Activated naive CD8-positive, alpha-beta T cell treated with anti-CD3 and anti-CD28 coated beads, Interleukin-2, amount 10 ng/mL, durations not matched to agents 7 days and 5 days (primary cell): ENCODE measurements around the gene KCNQ5. TPM values are rescaled to one million over a fixed set of nuclear protein-coding genes. Genes with fewer than 3 reads are reported as not detected.

Source experiments
- ATAC-seq: fragments of 150-1000 bp; cut with Tn5 transposase; one replicate; pipeline ENCODE4 v1.10.0; 2021; ENCODE audit warnings: low read depth, moderate library complexity
- POLR2A ChIA-PET: fragments of 350-600 bp; sonication (Branson Sonifier 250); formaldehyde crosslinking; loops from one replicate; lab custom pipeline; 2021; ENCODE audit warnings: antibody characterized with exemption; lab: Charles Lee
- DNase-seq: peaks from one replicate; pipeline ENCODE4 v3.0.0; 2021
- H3K27ac Mint-ChIP-seq: one replicate; pipeline ENCODE4 v1.8.0; 2022; ENCODE audit warnings: mild to moderate bottlenecking, mixed read lengths
- H3K27me3 Mint-ChIP-seq: one replicate; pipeline ENCODE4 v1.8.0; 2022; ENCODE audit warnings: mild to moderate bottlenecking, moderate library complexity, mixed read lengths
- H3K36me3 Mint-ChIP-seq: one replicate; pipeline ENCODE4 v1.8.0; 2021; ENCODE audit warnings: mild to moderate bottlenecking, mixed read lengths
- H3K4me1 Mint-ChIP-seq: one replicate; pipeline ENCODE4 v1.8.0; 2021; ENCODE audit warnings: mixed read lengths
- H3K4me3 Mint-ChIP-seq: one replicate; pipeline ENCODE4 v1.8.0; 2022; ENCODE audit warnings: mild to moderate bottlenecking, moderate library complexity, mixed read lengths
- H3K9me3 Mint-ChIP-seq: one replicate; pipeline ENCODE4 v1.8.0; 2021; ENCODE audit warnings: mixed read lengths
- total RNA-seq, 2 experiments: library from RNA; stranded (reverse); gene quantifications; one replicate each; pipeline ENCODE4 v1.2.3, GENCODE V29; 2021

KCNQ5 gene
- total RNA-seq, 2 experiments from 2014 or later = 4.3 to 5.1 TPM

GRCh38 chr6:72817208-72817607, 195.3 kb downstream of the KCNQ5 start:
- peaks cover 5% of the 10 kb centered on the region for H3K9me3 Mint-ChIP-seq
- no peaks in the 10 kb centered on the region for H3K27me3 Mint-ChIP-seq
- no peak for ATAC-seq

GRCh38 chr6:72819609-72820008, 197.7 kb downstream of the KCNQ5 start:
- Mint-ChIP-seq H3K9me3 (peaks cover 5% of the 10 kb centered on the region), H3K4me3 (no peak overlapping the region), H3K27ac (no peak overlapping the region), H3K27me3 (no peaks in the 10 kb centered on the region), H3K4me1 (peaks cover under 1% of the 10 kb centered on the region), H3K36me3 (peaks cover 7% of the 10 kb centered on the region)
- ATAC-seq (no peak), DNase-seq (no peak)
- POLR2A ChIA-PET = no interaction called here

More at GRCh38 chr6:72817208-72817607, 195.3 kb downstream of the KCNQ5 start:
- H3K4me1 Mint-ChIP-seq = no peaks in the 10 kb centered on the region
- H3K4me3 Mint-ChIP-seq = no peak overlapping the region
- DNase-seq = no peak
- H3K36me3 Mint-ChIP-seq = peaks cover 7% of the 10 kb centered on the region
- POLR2A ChIA-PET = no interaction called here
- H3K27ac Mint-ChIP-seq = no peak overlapping the region

- no peaks in the 10 kb centered on the region for H3K27me3 Mint-ChIP-seq
- no peak overlapping the region for H3K27ac Mint-ChIP-seq
- DNase-seq (no peak), ATAC-seq (no peak)
- no peak overlapping the region for H3K4me3 Mint-ChIP-seq
- H3K9me3 Mint-ChIP-seq = peaks cover 4% of the 10 kb centered on the region
- H3K36me3 Mint-ChIP-seq = peaks cover 6% of the 10 kb centered on the region
- POLR2A ChIA-PET = no interaction called here
- peaks cover 3% of the 10 kb centered on the region for H3K4me1 Mint-ChIP-seq
Observed at GRCh38 chr6:72820153-72820552, 198.3 kb downstream of the KCNQ5 start.

- no peak overlapping the region for H3K4me3 Mint-ChIP-seq
- H3K36me3 Mint-ChIP-seq = peaks cover 2% of the 10 kb centered on the region
- POLR2A ChIA-PET = no interaction called here
- DNase-seq = no peak
- H3K4me1 Mint-ChIP-seq = peaks cover 3% of the 10 kb centered on the region
- ATAC-seq = no peak
- H3K27ac Mint-ChIP-seq = no peak overlapping the region
- H3K27me3 Mint-ChIP-seq = no peaks in the 10 kb centered on the region
- peaks cover 3% of the 10 kb centered on the region for H3K9me3 Mint-ChIP-seq
Observed at GRCh38 chr6:72820906-72821305, 199.0 kb downstream of the KCNQ5 start.

- peaks cover 5% of the 10 kb centered on the region for H3K4me1 Mint-ChIP-seq
Observed at GRCh38 chr6:72822023-72822422, 200.2 kb downstream of the KCNQ5 start.

GRCh38 chr6:72822691-72823090, 200.8 kb downstream of the KCNQ5 start:
- Mint-ChIP-seq H3K9me3 (no peaks in the 10 kb centered on the region), H3K36me3 (peaks cover 2% of the 10 kb centered on the region), H3K27ac (no peak overlapping the region), H3K27me3 (no peaks in the 10 kb centered on the region), H3K4me3 (no peak overlapping the region), H3K4me1 (peaks cover 5% of the 10 kb centered on the region)
- no peak for DNase-seq
- no peak for ATAC-seq
- POLR2A ChIA-PET = no interaction called here

More at GRCh38 chr6:72822023-72822422, 200.2 kb downstream of the KCNQ5 start:
- DNase-seq = no peak
- H3K27ac Mint-ChIP-seq = no peak overlapping the region
- POLR2A ChIA-PET = no interaction called here
- no peaks in the 10 kb centered on the region for H3K36me3 Mint-ChIP-seq
- no peak overlapping the region for H3K4me3 Mint-ChIP-seq
- H3K9me3 Mint-ChIP-seq = no peaks in the 10 kb centered on the region
- no peak for ATAC-seq
- H3K27me3 Mint-ChIP-seq = no peaks in the 10 kb centered on the region

- DNase-seq (no peak), ATAC-seq (no peak)
- Mint-ChIP-seq H3K27me3 (no peaks in the 10 kb centered on the region), H3K9me3 (peaks cover 5% of the 10 kb centered on the region), H3K4me1 (peaks cover 5% of the 10 kb centered on the region), H3K27ac (no peak overlapping the region), H3K36me3 (peaks cover 9% of the 10 kb centered on the region), H3K4me3 (no peak overlapping the region)
- POLR2A ChIA-PET = no interaction called here
Observed at GRCh38 chr6:72824833-72825232, 203.0 kb downstream of the KCNQ5 start.

- POLR2A ChIA-PET = no interaction called here
- no peak for ATAC-seq
- Mint-ChIP-seq H3K4me3 (no peak overlapping the region), H3K27me3 (no peaks in the 10 kb centered on the region), H3K36me3 (peaks cover 9% of the 10 kb centered on the region), H3K27ac (no peak overlapping the region), H3K9me3 (peaks cover 6% of the 10 kb centered on the region), H3K4me1 (peaks cover 5% of the 10 kb centered on the region)
- DNase-seq = no peak
Observed at GRCh38 chr6:72825315-72825911, 203.5 kb downstream of the KCNQ5 start.

- Mint-ChIP-seq H3K27me3 (no peaks in the 10 kb centered on the region), H3K4me3 (no peak overlapping the region), H3K9me3 (peaks cover 6% of the 10 kb centered on the region), H3K4me1 (peaks cover 5% of the 10 kb centered on the region), H3K36me3 (peaks cover 9% of the 10 kb centered on the region), H3K27ac (no peak overlapping the region)
- POLR2A ChIA-PET = no interaction called here
- DNase-seq = no peak
- ATAC-seq = no peak
Observed at GRCh38 chr6:72826037-72826436, 204.2 kb downstream of the KCNQ5 start.

- no peak for ATAC-seq
- Mint-ChIP-seq H3K27ac (no peak overlapping the region), H3K36me3 (peaks cover 9% of the 10 kb centered on the region), H3K27me3 (no peaks in the 10 kb centered on the region), H3K4me3 (no peak overlapping the region), H3K4me1 (peaks cover 5% of the 10 kb centered on the region), H3K9me3 (peaks cover 6% of the 10 kb centered on the region)
- no peak for DNase-seq
- POLR2A ChIA-PET = no interaction called here
Observed at GRCh38 chr6:72826744-72827438, 205.0 kb downstream of the KCNQ5 start.

- POLR2A ChIA-PET = no interaction called here
- Mint-ChIP-seq H3K4me3 (no peak overlapping the region), H3K27ac (no peak overlapping the region), H3K4me1 (peaks cover 5% of the 10 kb centered on the region), H3K27me3 (no peaks in the 10 kb centered on the region), H3K9me3 (peaks cover 6% of the 10 kb centered on the region), H3K36me3 (peaks cover 9% of the 10 kb centered on the region)
- DNase-seq (no peak), ATAC-seq (no peak)
Observed at GRCh38 chr6:72828904-72829303, 207.0 kb downstream of the KCNQ5 start.

GRCh38 chr6:72832271-72832670, 210.4 kb downstream of the KCNQ5 start:
- no peaks in the 10 kb centered on the region for H3K27me3 Mint-ChIP-seq
- no peaks in the 10 kb centered on the region for H3K4me1 Mint-ChIP-seq
- no peak overlapping the region for H3K4me3 Mint-ChIP-seq
- no peak overlapping the region for H3K27ac Mint-ChIP-seq
- H3K9me3 Mint-ChIP-seq = peaks cover 6% of the 10 kb centered on the region
- H3K36me3 Mint-ChIP-seq = peaks cover 9% of the 10 kb centered on the region
- POLR2A ChIA-PET = no interaction called here
- no peak for DNase-seq
- no peak for ATAC-seq

GRCh38 chr6:72835749-72836148, 213.9 kb downstream of the KCNQ5 start:
- Mint-ChIP-seq H3K27me3 (no peaks in the 10 kb centered on the region), H3K36me3 (no peaks in the 10 kb centered on the region), H3K27ac (no peak overlapping the region), H3K9me3 (no peaks in the 10 kb centered on the region), H3K4me1 (no peaks in the 10 kb centered on the region), H3K4me3 (no peak overlapping the region)
- DNase-seq = no peak
- ATAC-seq = no peak
- POLR2A ChIA-PET = no interaction called here

- ATAC-seq (no peak), DNase-seq (no peak)
- no peaks in the 10 kb centered on the region for H3K4me1 Mint-ChIP-seq
- no peaks in the 10 kb centered on the region for H3K9me3 Mint-ChIP-seq
- POLR2A ChIA-PET = no interaction called here
- H3K27ac Mint-ChIP-seq = no peak overlapping the region
- H3K27me3 Mint-ChIP-seq = no peaks in the 10 kb centered on the region
- no peak overlapping the region for H3K4me3 Mint-ChIP-seq
- H3K36me3 Mint-ChIP-seq = no peaks in the 10 kb centered on the region
Observed at GRCh38 chr6:72836971-72837370, 215.1 kb downstream of the KCNQ5 start.
